ENCODE data around the gene SLC16A8. TPM values are rescaled to one million over a fixed set of nuclear protein-coding genes. Genes with fewer than 3 reads are reported as not detected.

SLC16A8 gene
- total RNA-seq (not detected in 2 replicates), polyA plus RNA-seq (not detected in 2 replicates), polyA minus RNA-seq (not detected in 2 replicates)
- total RNA-seq (2013) = not detected

GRCh38 chr22:38083931-38084631 is at the start of gene SLC16A8:
Gene SLC16A8, minus strand, starts transcription at chr22:38084184. Its CDS starts 1,311 bp downstream, at chr22:38082873.
- no peaks in the 10 kb centered on the region for H4K20me1 ChIP-seq (ENCODE audit: control insufficient read depth, insufficient read depth, low read length, poor library complexity, severe bottlenecking)
- Mint-ChIP-seq H3K27me3 (peaks cover 29% of the 10 kb centered on the region), H3K9me3 (ENCODE audit: insufficient read depth) (no peaks in the 10 kb centered on the region), H3K4me3 (no peak within 1 kb of the TSS), H3K4me1 (peaks cover 5% of the 10 kb centered on the region), H3K27ac (no peak within 1 kb of the TSS)
- intact Hi-C loops (cut with micrococcal nuclease) = no loop called here
- H3K79me2 ChIP-seq (ENCODE audit: control insufficient read depth, insufficient read depth, low read length) = no peaks in the 10 kb centered on the region
- H3K27me3 ChIP-seq (replicated peaks in 1 of 4; ENCODE audit: control extremely low read depth in 1 of 4, control insufficient read depth in 3 of 4, insufficient read depth in 4 of 4, low read length in 3 of 4) = peaks cover 0 to 49% (median 23%) of the 10 kb centered on the region in 4 experiments
- peak within 1 kb of the TSS; percentile 66 for H3K4me2 ChIP-seq (replicated peaks; ENCODE audit: low read depth, low read length, poor library complexity, severe bottlenecking)
- DNase-seq (no peak), ATAC-seq (ENCODE audit: low read depth) (no peak)
- no peak within 1 kb of the TSS for H2AFZ ChIP-seq (ENCODE audit: insufficient read depth, low read depth, low read length, poor library complexity, severe bottlenecking)
- ChIA-PET CTCF (no interaction called here), POLR2A (interaction anchor here (0.6 kb wide), 1 partner anchor 9 kb away, joined by 5 read pairs; no protein-coding TSS in a partner anchor)
- no peak within 1 kb of the TSS for H3K4me3 ChIP-seq (ENCODE audit: control extremely low read depth in 1 of 5, extremely low read depth in 1 of 5, insufficient read depth in 1 of 5, low read depth in 2 of 5, low read length in 4 of 5)
- H3K4me1 ChIP-seq (ENCODE audit: control insufficient read depth in 2 of 2, insufficient read depth in 2 of 2, low read length in 2 of 2) = peaks cover 17 to 18% of the 10 kb centered on the region in 2 donors
- H3K9ac ChIP-seq (ENCODE audit: low read length) = no peak within 1 kb of the TSS
- H3K27ac ChIP-seq (ENCODE audit: low read length in 2 of 2) = no peak within 1 kb of the TSS
- no peaks in the 10 kb centered on the region for H3K9me3 ChIP-seq (ENCODE audit: control extremely low read depth in 1 of 3, control insufficient read depth in 2 of 3, insufficient read depth in 1 of 3, low read length in 2 of 3)
- TF ChIP-seq EZH2 (IDR thresholded peaks at IDR 0.05; ENCODE audit: borderline replicate concordance, insufficient read depth, low read depth, low read length, poor library complexity, severe bottlenecking) (no peak), CTCF (IDR thresholded peaks at IDR 0.05) (no peak)
- WGBS (ENCODE audit: insufficient coverage) = 93% methylated on average over 12 of the region's 16 CpGs
- H3K36me3 ChIP-seq (replicated peaks in 1 of 2; ENCODE audit: control extremely low read depth in 1 of 2, control insufficient read depth in 1 of 2, extremely low read depth in 1 of 2, insufficient read depth in 2 of 2, low read length in 1 of 2) = no peaks in the 10 kb centered on the region

- Mint-ChIP-seq H3K9me3 (ENCODE audit: insufficient read depth) (no peaks in the 10 kb centered on the region), H3K27ac (no peak overlapping the region), H3K27me3 (no peaks in the 10 kb centered on the region), H3K4me3 (no peak overlapping the region), H3K4me1 (no peaks in the 10 kb centered on the region)
- H3K27ac ChIP-seq (ENCODE audit: low read length in 2 of 2) = no peak overlapping the region
- no peaks in the 10 kb centered on the region for H3K4me1 ChIP-seq (ENCODE audit: control insufficient read depth in 2 of 2, insufficient read depth in 2 of 2, low read length in 2 of 2)
- H4K20me1 ChIP-seq (ENCODE audit: control insufficient read depth, insufficient read depth, low read length, poor library complexity, severe bottlenecking) = no peaks in the 10 kb centered on the region
- ChIA-PET CTCF (no interaction called here), POLR2A (no interaction called here)
- intact Hi-C loops (cut with micrococcal nuclease) = no loop called here
- no peaks in the 10 kb centered on the region for H3K9me3 ChIP-seq (ENCODE audit: control extremely low read depth in 1 of 3, control insufficient read depth in 2 of 3, insufficient read depth in 1 of 3, low read length in 2 of 3)
- no peak for DNase-seq
- H3K9ac ChIP-seq (ENCODE audit: low read length) = no peak overlapping the region
- TF ChIP-seq CTCF (IDR thresholded peaks at IDR 0.05) (no peak), EZH2 (IDR thresholded peaks at IDR 0.05; ENCODE audit: borderline replicate concordance, insufficient read depth, low read depth, low read length, poor library complexity, severe bottlenecking) (no peak)
- ATAC-seq (ENCODE audit: low read depth) = no peak
- WGBS (ENCODE audit: insufficient coverage) = 97% methylated on average over 4 of the region's 4 CpGs
- H3K27me3 ChIP-seq (replicated peaks in 1 of 4; ENCODE audit: control extremely low read depth in 1 of 4, control insufficient read depth in 3 of 4, insufficient read depth in 4 of 4, low read length in 3 of 4) = no peaks in the 10 kb centered on the region
- H3K79me2 ChIP-seq (ENCODE audit: control insufficient read depth, insufficient read depth, low read length) = no peaks in the 10 kb centered on the region
- no peak overlapping the region for H3K4me2 ChIP-seq (replicated peaks; ENCODE audit: low read depth, low read length, poor library complexity, severe bottlenecking)
- peaks cover 0 to 42% of the 10 kb centered on the region in 2 experiments for H3K36me3 ChIP-seq (replicated peaks in 1 of 2; ENCODE audit: control extremely low read depth in 1 of 2, control insufficient read depth in 1 of 2, extremely low read depth in 1 of 2, insufficient read depth in 2 of 2, low read length in 1 of 2)
- no peak overlapping the region for H2AFZ ChIP-seq (ENCODE audit: insufficient read depth, low read depth, low read length, poor library complexity, severe bottlenecking)
- no peak overlapping the region for H3K4me3 ChIP-seq (ENCODE audit: control extremely low read depth in 1 of 5, extremely low read depth in 1 of 5, insufficient read depth in 1 of 5, low read depth in 2 of 5, low read length in 4 of 5)
Observed at GRCh38 chr22:38133331-38133730, 49.3 kb upstream of the SLC16A8 start.
